Spleen (tissue), 11 donors: ENCODE measurements around the gene HNRNPA3. TPM values are rescaled to one million over a fixed set of nuclear protein-coding genes. Genes with fewer than 3 reads are reported as not detected.

Experiments
- DNase-seq: peaks from one replicate; pipeline ENCODE4 v3.0.0-alpha.2; 2020
- H3K27ac ChIP-seq, 8 donors: fragments of 200-600 bp; sonication (generic) in 7 of 8; 1 replicate in 4 of 8; 2 replicates in 4 of 8; pipeline versions ENCODE4 v1.5.0 to v1.8.0; 2016 to 2021; ENCODE audit warnings: inconsistent platforms in 4 of 8, mild to moderate bottlenecking in 4 of 8, moderate library complexity in 1 of 8
- H3K27me3 ChIP-seq, 7 donors: fragments of 200-600 bp; sonication (generic) in 6 of 7; replicated peaks in 1 of 7; 1 replicate in 4 of 7; 2 replicates in 3 of 7; pipeline versions ENCODE4 v1.5.0 to v1.8.0; 2016 to 2021; ENCODE audit warnings: inconsistent platforms in 3 of 7, mild to moderate bottlenecking in 1 of 7
- H3K36me3 ChIP-seq, 6 donors: fragments of 200-600 bp; sonication (generic) in 5 of 6; 1 replicate in 4 of 6; 2 replicates in 2 of 6; pipeline versions ENCODE4 v1.5.0 to v1.8.0; 2016 to 2021; ENCODE audit warnings: inconsistent platforms in 2 of 6
- H3K4me1 ChIP-seq, 6 donors: fragments of 200-600 bp; sonication (generic) in 5 of 6; 1 replicate in 3 of 6; 2 replicates in 3 of 6; pipeline versions ENCODE4 v1.5.0 to v1.8.0; 2016 to 2021; ENCODE audit warnings: inconsistent platforms in 3 of 6
- H3K4me3 ChIP-seq, 8 donors: fragments of 200-600 bp; sonication (generic) in 7 of 8; 1 replicate in 4 of 8; 2 replicates in 4 of 8; pipeline versions ENCODE4 v1.5.0 to v1.8.0; 2016 to 2021; ENCODE audit warnings: inconsistent platforms in 4 of 8, mild to moderate bottlenecking in 4 of 8, moderate library complexity in 2 of 8
- H3K9me3 ChIP-seq, 8 donors: fragments of 200-600 bp; sonication (generic) in 7 of 8; 1 replicate in 4 of 8; 2 replicates in 4 of 8; pipeline versions ENCODE4 v1.5.0 to v1.8.0; 2016 to 2021; ENCODE audit warnings: inconsistent platforms in 4 of 8
- CTCF ChIP-seq, 11 experiments: fragments of 200-600 bp in 7 of 11; fragments of 450-650 bp in 4 of 11; sonication (generic) in 4 of 11; IDR thresholded peaks in 8 of 11; conservative IDR thresholded peaks in 3 of 11; 1 replicate in 7 of 11; 2 replicates in 4 of 11; pipeline versions ENCODE4 v1.4.0 to v1.8.0; 2016 to 2021; ENCODE audit warnings: antibody characterized with exemption in 11 of 11, inconsistent platforms in 4 of 11, mild to moderate bottlenecking in 1 of 11
- POLR2A ChIP-seq, 3 donors: fragments of 450-650 bp; IDR thresholded peaks; one replicate each; pipeline ENCODE4 v1.5.1; 2017; ENCODE audit warnings: antibody characterized with exemption in 3 of 3, mild to moderate bottlenecking in 1 of 3
- POLR2AphosphoS5 ChIP-seq, 3 donors: sonication (generic); formaldehyde crosslinking; IDR thresholded peaks; one replicate each; pipeline ENCODE4 v1.5.1; 2017; ENCODE audit warnings: antibody characterized with exemption in 3 of 3
- WGBS, 5 donors: extraction: QIAGEN DNeasy Blood & Tissue Kit in 3 of 5; methylation state at CpG; one replicate each; pipeline versions ENCODE4 v1.1.5 to v1.1.7; 2013 to 2018; 5-methylcytosine and 5-hydroxymethylcytosine counted together
- intact Hi-C: fragments of 100-400 bp; cut with DNase I; formaldehyde crosslinking; loops from one replicate; pipeline ENCODE4 v1.15.0; 2023; ENCODE audit warnings: low total_unique reads
- polyA plus RNA-seq, 3 donors: library from polyadenylated mRNA; stranded (reverse); fragments of 200-250 nt; gene quantifications; one replicate each; pipeline ENCODE4 v1.2.1, GENCODE V29; 2013
- total RNA-seq, 7 donors: library from RNA; depleted of rRNA in 3 of 7; stranded (reverse); fragments of >200 nt in 3 of 7; fragmentation: NEBNext Ultra II Directional in 4 of 7; extraction: Animal tissue kit (Norgen Biotek cat#: 25700) in 4 of 7; gene quantifications; one replicate each; pipeline versions ENCODE4 v1.1.0 to v1.2.1, GENCODE V29; 2016 to 2021
- donor health status: healthy with polysubstance abuse.
- donor health status: DM: no; HTN: no; CAD: no; lungs with moderate emphysema.
- donor health status: DM: no; HTN: no; CAD: no.
- donor health status: Bipolar disorder and iron deficiency.
- donor health status: healthy.
- donor health status: DM: no; HTN: no; CAD: no.
- donor health status: DM: yes; HTN: yes; CAD: no.

Gene HNRNPA3
- total and polyA plus RNA-seq, 10 donors: 79.8 to 213 (median 158) TPM

- Histone ChIP-seq H3K9me3 (peaks cover 0 to 4% (median 3%) of the 10 kb centered on the region in 8 donors), H3K36me3 (peaks cover 0 to 36% (median 0%) of the 10 kb centered on the region in 6 donors), H3K4me3 (no peak overlapping the region), H3K4me1 (peaks cover 52 to 99% (median 93%) of the 10 kb centered on the region in 6 donors), H3K27ac (peak overlapping the region in 2 of 8 donors; percentile 10 to 19), H3K27me3 (no peaks in the 10 kb centered on the region)
- DNase-seq: no peak
- WGBS, 5 donors: 95 to 99% (median 97%) methylated on average over 2 of the region's 2 CpGs
- intact Hi-C loops: loop anchor here (5.0 kb wide), 1 partner anchor 36 kb away; no protein-coding TSS in a partner anchor
- TF ChIP-seq POLR2A (IDR thresholded peaks at IDR 0.05) (no peak), CTCF (IDR thresholded peaks at IDR 0.05 in 8 of 11, conservative IDR thresholded peaks at IDR 0.05 in 3 of 11) (no peak), POLR2AphosphoS5 (IDR thresholded peaks at IDR 0.05) (no peak)
These were observed 45.5 kb downstream of the HNRNPA3 start for GRCh38 chr2:177258059-177258458.

GRCh38 chr2:177260379-177260778 lies 47.8 kb downstream of the HNRNPA3 start:
- no peak for DNase-seq
- Histone ChIP-seq H3K4me3 (peak overlapping the region in 3 of 8 donors; percentile 76 to 95 (median 89)), H3K9me3 (peaks cover 0 to 4% (median 3%) of the 10 kb centered on the region in 8 donors), H3K27me3 (no peaks in the 10 kb centered on the region), H3K36me3 (peaks cover 0 to 23% (median 0%) of the 10 kb centered on the region in 6 donors), H3K27ac (peak overlapping the region in 5 of 8 donors; percentile 21 to 100 (median 100)), H3K4me1 (peaks cover 32 to 78% (median 71%) of the 10 kb centered on the region in 6 donors)
- intact Hi-C loops: loop anchor here (5.0 to 10.0 kb wide), 2 partner anchors 48 to 96 kb away; partner anchors contain the start of gene HNRNPA3
- WGBS, 5 donors: 69 to 100% (median 79%) methylated on average over 1 of the region's 1 CpG
- TF ChIP-seq CTCF (IDR thresholded peaks at IDR 0.05 in 8 of 11, conservative IDR thresholded peaks at IDR 0.05 in 3 of 11) (no peak), POLR2A (IDR thresholded peaks at IDR 0.05) (no peak), POLR2AphosphoS5 (IDR thresholded peaks at IDR 0.05) (no peak)

- Histone ChIP-seq H3K27ac (peak overlapping the region; percentile 96 to 100 (median 100)), H3K9me3 (peaks cover 0 to 4% (median 3%) of the 10 kb centered on the region in 8 donors), H3K27me3 (no peaks in the 10 kb centered on the region), H3K4me3 (peak overlapping the region; percentile 62 to 95 (median 84)), H3K4me1 (peaks cover 32 to 78% (median 71%) of the 10 kb centered on the region in 6 donors), H3K36me3 (peaks cover 0 to 23% (median 0%) of the 10 kb centered on the region in 6 donors)
- no peak for DNase-seq
- WGBS, 5 donors: 28 to 45% (median 34%) methylated on average over 5 of the region's 5 CpGs
- intact Hi-C loops: loop anchor here (5.0 to 10.0 kb wide), 2 partner anchors 49 to 97 kb away; partner anchors contain the start of gene HNRNPA3
- TF ChIP-seq CTCF (IDR thresholded peaks at IDR 0.05 in 8 of 11, conservative IDR thresholded peaks at IDR 0.05 in 3 of 11) (no peak), POLR2A (IDR thresholded peaks at IDR 0.05) (no peak), POLR2AphosphoS5 (IDR thresholded peaks at IDR 0.05) (no peak)
These were observed 48.8 kb downstream of the HNRNPA3 start for GRCh38 chr2:177261116-177262060.
